Astrocyte (in vitro differentiated cells and primary cell): ENCODE data around the gene YIPF5. TPM values are rescaled to one million over a fixed set of nuclear protein-coding genes. Genes with fewer than 3 reads are reported as not detected.
A peak's percentile ranks its signal among the peaks of the same experiment; 100 is the strongest.

Experiments
- DNase-seq: peaks from one replicate; pipeline ENCODE4 v3.0.0-alpha.2; 2010; ENCODE audit warnings: low read depth
- FAIRE-seq: peaks from 2 replicates; lab custom pipeline; 2011; peaks lifted over from hg19 to GRCh38; lab: Jason Lieb, UNC
- H2AFZ ChIP-seq: 2 replicates; pipeline ENCODE4 v1.6.0; 2012; ENCODE audit warnings: low read depth, low read length, inconsistent platforms
- H3K27ac ChIP-seq: 2 replicates; pipeline ENCODE4 v1.5.1; 2011; ENCODE audit warnings: low read depth, low read length, inconsistent platforms
- H3K27me3 ChIP-seq: 2 replicates; pipeline ENCODE4 v1.6.0; 2011; ENCODE audit warnings: low read length, inconsistent platforms; ENCODE audit not compliant: insufficient read depth
- H3K36me3 ChIP-seq: 2 replicates; pipeline ENCODE4 v1.5.1; 2011; ENCODE audit warnings: low read length, inconsistent platforms; ENCODE audit not compliant: insufficient read depth
- H3K4me1 ChIP-seq: 2 replicates; pipeline ENCODE4 v1.5.1; 2011; ENCODE audit warnings: low read length, inconsistent platforms; ENCODE audit not compliant: insufficient read depth
- H3K4me2 ChIP-seq: 2 replicates; pipeline ENCODE4 v1.6.0; 2012; ENCODE audit warnings: low read length, inconsistent platforms
- H3K4me3 ChIP-seq: 2 replicates; pipeline ENCODE4 v1.5.1; 2011; ENCODE audit warnings: low read depth, mild to moderate bottlenecking, low read length, inconsistent platforms; ENCODE audit not compliant: insufficient read depth
- H3K79me2 ChIP-seq: 2 replicates; pipeline ENCODE4 v1.6.0; 2012; ENCODE audit warnings: mild to moderate bottlenecking, low read length, inconsistent platforms; ENCODE audit not compliant: insufficient read depth
- H3K9ac ChIP-seq: 2 replicates; pipeline ENCODE4 v1.6.0; 2012; ENCODE audit warnings: mild to moderate bottlenecking, low read length, inconsistent platforms
- H3K9me3 ChIP-seq: 2 replicates; pipeline ENCODE4 v1.5.1; 2012; ENCODE audit warnings: low read depth, mild to moderate bottlenecking, low read length, inconsistent platforms; ENCODE audit not compliant: insufficient read depth
- H4K20me1 ChIP-seq: 2 replicates; pipeline ENCODE4 v1.6.0; 2012; ENCODE audit warnings: low read length, inconsistent platforms; ENCODE audit not compliant: insufficient read depth
- H3K27ac Mint-ChIP-seq: one replicate; pipeline ENCODE4 v1.8.0; 2021; ENCODE audit warnings: mild to moderate bottlenecking, mixed read lengths; ENCODE audit not compliant: unreplicated experiment
- H3K27me3 Mint-ChIP-seq: one replicate; pipeline ENCODE4 v1.8.0; 2021; ENCODE audit warnings: low read depth, mixed read lengths; ENCODE audit not compliant: unreplicated experiment
- H3K36me3 Mint-ChIP-seq: one replicate; pipeline ENCODE4 v1.8.0; 2021; ENCODE audit warnings: low read depth, mixed read lengths; ENCODE audit not compliant: unreplicated experiment
- H3K4me1 Mint-ChIP-seq: one replicate; pipeline ENCODE4 v1.8.0; 2021; ENCODE audit warnings: low read depth, mixed read lengths; ENCODE audit not compliant: unreplicated experiment
- H3K4me3 Mint-ChIP-seq: one replicate; pipeline ENCODE4 v1.8.0; 2021; ENCODE audit warnings: mild to moderate bottlenecking, moderate library complexity, mixed read lengths; ENCODE audit not compliant: unreplicated experiment
- H3K9me3 Mint-ChIP-seq: one replicate; pipeline ENCODE4 v1.8.0; 2021; ENCODE audit warnings: mild to moderate bottlenecking, mixed read lengths; ENCODE audit not compliant: unreplicated experiment
- CTCF ChIP-seq: IDR thresholded peaks from 2 replicates; pipeline ENCODE4 v1.5.1; 2011; ENCODE audit warnings: low read depth, mild to moderate bottlenecking, inconsistent platforms, low read length, moderate library complexity; ENCODE audit not compliant: insufficient read depth
- EZH2 ChIP-seq: IDR thresholded peaks from 2 replicates; pipeline ENCODE4 v1.6.1; 2012; ENCODE audit warnings: mild to moderate bottlenecking, low read length, inconsistent platforms; ENCODE audit not compliant: insufficient read depth
- total RNA-seq: library from RNA; stranded (reverse); gene quantifications from 2 replicates; pipeline ENCODE4 v1.2.1, GENCODE V29; 2021

The YIPF5 gene
- total RNA-seq, 1 donor from 2014 or later, result 132 TPM

DNA sequence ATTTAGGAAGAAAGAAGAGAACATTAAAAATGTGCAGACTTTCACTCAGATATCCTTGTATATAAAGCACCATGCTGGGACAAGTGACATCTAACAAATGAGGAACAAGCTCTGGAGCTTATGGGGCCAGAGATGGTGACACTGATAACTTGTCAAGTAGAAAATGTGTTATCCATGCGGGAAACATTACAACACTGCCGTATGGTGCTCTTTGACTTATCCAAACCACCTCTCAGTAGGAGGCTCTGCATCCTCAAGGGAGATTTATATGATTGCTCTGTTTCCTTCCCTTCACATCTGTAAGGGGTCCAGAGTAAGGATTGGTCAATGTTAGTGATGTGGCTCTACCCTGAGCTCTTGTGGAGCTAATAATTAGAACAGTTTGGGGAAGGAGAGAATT is 23.7 kb upstream of the YIPF5 start:
- Histone ChIP-seq H3K79me2 (no peaks in the 10 kb centered on the region), H3K27me3 (no peaks in the 10 kb centered on the region), H3K36me3 (no peaks in the 10 kb centered on the region), H3K9ac (no peak overlapping the region), H3K9me3 (no peaks in the 10 kb centered on the region), H4K20me1 (no peaks in the 10 kb centered on the region), H3K27ac (no peak overlapping the region), H3K4me3 (no peak overlapping the region), H3K4me2 (no peak overlapping the region), H3K4me1 (peaks cover 20% of the 10 kb centered on the region), H2AFZ (no peak overlapping the region)
- no peak for DNase-seq
- no peaks in the 10 kb centered on the region for H3K36me3 Mint-ChIP-seq
- H3K4me3 Mint-ChIP-seq, result no peak overlapping the region
- H3K4me1 Mint-ChIP-seq, result peaks cover 15% of the 10 kb centered on the region
- no peak for TF ChIP-seq CTCF
- no peak for TF ChIP-seq EZH2
- no peaks in the 10 kb centered on the region for H3K27me3 Mint-ChIP-seq
- FAIRE-seq, result no peak
- H3K27ac Mint-ChIP-seq, result no peak overlapping the region
- H3K9me3 Mint-ChIP-seq, result no peaks in the 10 kb centered on the region

DNA sequence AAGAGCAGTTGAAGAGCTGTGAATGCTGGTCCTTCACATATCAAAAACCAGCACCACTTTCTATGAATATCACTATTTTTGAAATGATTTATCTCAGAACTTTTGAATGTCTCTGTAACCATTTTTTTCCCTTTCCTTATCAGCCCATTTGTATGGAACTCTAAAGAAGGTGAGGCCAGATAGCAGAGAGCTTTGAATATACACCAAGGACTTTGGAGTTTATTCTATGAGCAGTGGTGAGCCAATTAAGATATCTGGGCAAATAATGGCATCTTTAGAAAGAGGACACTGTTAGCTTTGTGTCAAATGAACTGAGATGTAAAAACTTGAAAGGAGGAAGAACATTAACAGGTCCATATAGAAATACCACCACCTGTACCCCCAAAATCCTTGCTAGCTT is 22.2 kb upstream of the YIPF5 start:
- Mint-ChIP-seq H3K4me1 (peaks cover 22% of the 10 kb centered on the region), H3K36me3 (no peaks in the 10 kb centered on the region), H3K27ac (no peak overlapping the region), H3K9me3 (no peaks in the 10 kb centered on the region), H3K27me3 (no peaks in the 10 kb centered on the region), H3K4me3 (no peak overlapping the region)
- Histone ChIP-seq H3K4me3 (no peak overlapping the region), H3K4me1 (peaks cover 25% of the 10 kb centered on the region), H3K27ac (no peak overlapping the region), H3K36me3 (no peaks in the 10 kb centered on the region), H3K27me3 (no peaks in the 10 kb centered on the region), H3K9ac (no peak overlapping the region), H3K9me3 (no peaks in the 10 kb centered on the region), H2AFZ (no peak overlapping the region), H3K79me2 (no peaks in the 10 kb centered on the region), H4K20me1 (no peaks in the 10 kb centered on the region), H3K4me2 (no peak overlapping the region)
- FAIRE-seq (no peak), DNase-seq (no peak)
- no peak for TF ChIP-seq EZH2
- no peak for TF ChIP-seq CTCF

GRCh38 chr5:144191998-144192397 is 21.5 kb upstream of the YIPF5 start:
- TF ChIP-seq CTCF, result peak; percentile 49
- TF ChIP-seq EZH2, result no peak
- no peaks in the 10 kb centered on the region for H3K36me3 Mint-ChIP-seq
- Histone ChIP-seq H3K27me3 (no peaks in the 10 kb centered on the region), H3K4me2 (peak overlapping the region; percentile 42), H3K9me3 (no peaks in the 10 kb centered on the region), H3K4me1 (peaks cover 31% of the 10 kb centered on the region), H3K27ac (no peak overlapping the region), H2AFZ (peak overlapping the region; percentile 39), H3K36me3 (no peaks in the 10 kb centered on the region), H3K9ac (no peak overlapping the region), H3K4me3 (no peak overlapping the region), H3K79me2 (no peaks in the 10 kb centered on the region), H4K20me1 (no peaks in the 10 kb centered on the region)
- peaks cover 29% of the 10 kb centered on the region for H3K4me1 Mint-ChIP-seq
- H3K27ac Mint-ChIP-seq, result no peak overlapping the region
- H3K27me3 Mint-ChIP-seq, result no peaks in the 10 kb centered on the region
- no peaks in the 10 kb centered on the region for H3K9me3 Mint-ChIP-seq
- DNase-seq (peak; percentile 65), FAIRE-seq (peak; percentile 20)
- no peak overlapping the region for H3K4me3 Mint-ChIP-seq
